Stimulated activated CD4-positive, alpha-beta T cell treated with anti-CD3 and anti-CD28 coated beads, Interleukin-4, amount 100 ng/mL, for 24 hours (primary cell): ENCODE measurements around the gene GLCE.
"Not testable (repeated sequence)": the region's sequence is repeated elsewhere in the genome, so short reads cannot be mapped to it uniquely, and the experiment has no call there.

Experiments used
- DNase-seq: peaks from one replicate; pipeline ENCODE4 v3.0.0-alpha.2; 2020

GLCE gene

GRCh38 chr15:69161079-69161877 is 843 bp downstream of the GLCE start:
- DNase-seq, result peak; percentile 15

GRCh38 chr15:69161878-69162213 is 1.4 kb downstream of the GLCE start:
- no peak for DNase-seq

GRCh38 chr15:69163141-69163669 is 2.8 kb downstream of the GLCE start:
- no peak for DNase-seq

GRCh38 chr15:69164807-69165636 is 4.6 kb downstream of the GLCE start:
- DNase-seq, result no peak

GRCh38 chr15:69165637-69166025 is 5.2 kb downstream of the GLCE start:
- DNase-seq, result no peak

GRCh38 chr15:69167218-69167846 is 6.9 kb downstream of the GLCE start:
- DNase-seq, result no peak

GRCh38 chr15:69168361-69168760 is 7.9 kb downstream of the GLCE start:
- not testable (repeated sequence) for DNase-seq

GRCh38 chr15:69169540-69169939 is 9.1 kb downstream of the GLCE start:
- DNase-seq, result not testable (repeated sequence)

GRCh38 chr15:69170597-69170996 is 10.2 kb downstream of the GLCE start:
- no peak for DNase-seq

GRCh38 chr15:69172847-69173246 is 12.4 kb downstream of the GLCE start:
- DNase-seq, result no peak

- no peak for DNase-seq
These were observed 15.1 kb downstream of the GLCE start for GRCh38 chr15:69175536-69175935.

- DNase-seq, result no peak
These were observed 21.0 kb downstream of the GLCE start for GRCh38 chr15:69181424-69181823.

GRCh38 chr15:69185216-69185615 is 24.8 kb downstream of the GLCE start:
- no peak for DNase-seq

- DNase-seq, result no peak
These were observed 25.3 kb downstream of the GLCE start for GRCh38 chr15:69185706-69186105.

GRCh38 chr15:69189157-69189556 is 28.7 kb downstream of the GLCE start:
- DNase-seq, result no peak

GRCh38 chr15:69190091-69190490 is 29.7 kb downstream of the GLCE start:
- no peak for DNase-seq

GRCh38 chr15:69190504-69190903 is 30.1 kb downstream of the GLCE start:
- DNase-seq, result no peak

- no peak for DNase-seq
These were observed 33.8 kb downstream of the GLCE start for GRCh38 chr15:69194025-69194827.

- no peak for DNase-seq
These were observed 34.4 kb downstream of the GLCE start for GRCh38 chr15:69194854-69195253.

GRCh38 chr15:69200832-69201745 is 40.7 kb downstream of the GLCE start:
- no peak for DNase-seq

GRCh38 chr15:69206079-69206478 is 45.6 kb downstream of the GLCE start:
- no peak for DNase-seq

GRCh38 chr15:69209661-69210060 is 49.2 kb downstream of the GLCE start:
- DNase-seq, result no peak
